HG02943 (cell line): ENCODE measurements around the gene ZNF692.
A peak's percentile ranks its signal among the peaks of the same experiment; 100 is the strongest.
"Not testable (repeated sequence)": the region's sequence is repeated elsewhere in the genome, so short reads cannot be mapped to it uniquely, and the experiment has no call there.

ENCODE experiments used
- ATAC-seq: cut with Tn5 transposase; IDR thresholded peaks from one replicate; pipeline ENCODE4 v1.9.1; 2021; ENCODE audit warnings: mild to moderate bottlenecking, low read depth, moderate library complexity; ENCODE audit not compliant: unreplicated experiment

The ZNF692 gene

GRCh38 chr1:248850536-248851251 lies 8.2 kb downstream of the ZNF692 start:
- no peak for ATAC-seq

DNA sequence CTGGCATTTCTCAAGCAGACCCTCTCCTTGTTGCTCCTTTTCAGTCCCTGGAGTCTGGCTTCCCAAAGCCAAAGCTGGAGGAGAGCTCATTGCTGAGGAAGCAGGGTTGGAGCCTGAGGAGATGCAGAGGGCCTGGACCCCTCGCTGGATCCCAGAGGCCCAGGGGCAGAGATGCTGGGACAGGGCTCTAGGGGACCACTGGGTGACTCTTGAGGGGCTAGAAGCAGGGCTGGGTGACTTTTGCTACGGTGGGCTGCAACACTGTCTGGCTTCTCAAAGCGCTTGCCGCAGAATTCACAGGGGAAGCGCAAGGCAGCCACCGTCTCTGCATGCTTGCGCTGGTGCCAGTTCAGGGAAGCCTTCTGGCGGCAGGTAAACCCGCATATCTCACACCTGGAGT lies 8.8 kb downstream of the ZNF692 start:
- no peak for ATAC-seq

DNA sequence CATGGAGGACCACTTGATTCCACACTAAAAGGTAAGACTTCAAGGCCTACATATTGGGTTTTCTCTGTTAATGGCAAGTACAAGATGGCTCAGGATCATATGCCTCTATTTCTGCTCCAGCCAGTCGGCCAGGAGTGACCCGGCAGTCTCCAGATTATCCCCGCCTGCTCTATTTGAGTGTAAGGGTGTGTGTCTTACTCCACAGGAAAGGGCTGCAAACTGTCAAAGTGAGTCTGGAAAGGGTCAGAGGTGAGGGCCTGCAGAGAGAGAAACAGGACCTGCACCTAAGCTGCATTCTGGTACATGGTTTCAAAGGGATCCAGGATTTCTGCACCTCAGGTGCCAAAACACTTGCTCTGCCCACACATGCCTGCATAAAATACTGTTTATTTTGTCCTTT lies 9.2 kb downstream of the ZNF692 start:
- no peak for ATAC-seq

GRCh38 chr1:248849152-248849551 lies 9.7 kb downstream of the ZNF692 start:
- ATAC-seq: no peak

DNA sequence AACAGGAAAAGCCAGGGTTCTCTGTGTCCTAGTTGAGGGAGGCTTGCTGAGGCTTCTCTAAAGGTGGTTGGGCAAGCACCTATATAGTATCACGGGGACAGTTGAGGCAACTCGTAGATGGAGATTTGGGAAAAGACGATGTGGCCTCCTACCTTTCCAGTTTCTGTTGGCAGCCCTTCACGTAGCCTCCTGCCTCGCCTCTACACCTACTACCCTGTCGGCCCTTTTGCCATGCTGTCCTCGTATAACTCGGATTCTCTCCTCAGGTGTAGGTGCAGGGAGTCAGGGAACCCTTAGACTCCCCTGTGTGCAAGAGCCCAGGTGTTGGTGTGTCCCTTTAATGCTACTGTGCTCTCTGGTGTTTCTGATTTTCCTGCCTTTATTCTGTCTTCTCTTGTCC lies 10.3 kb downstream of the ZNF692 start:
- no peak for ATAC-seq

GRCh38 chr1:248847956-248848561 lies 10.8 kb downstream of the ZNF692 start:
- ATAC-seq: no peak

GRCh38 chr1:248847181-248847955 lies 11.5 kb downstream of the ZNF692 start:
- ATAC-seq: no peak

DNA sequence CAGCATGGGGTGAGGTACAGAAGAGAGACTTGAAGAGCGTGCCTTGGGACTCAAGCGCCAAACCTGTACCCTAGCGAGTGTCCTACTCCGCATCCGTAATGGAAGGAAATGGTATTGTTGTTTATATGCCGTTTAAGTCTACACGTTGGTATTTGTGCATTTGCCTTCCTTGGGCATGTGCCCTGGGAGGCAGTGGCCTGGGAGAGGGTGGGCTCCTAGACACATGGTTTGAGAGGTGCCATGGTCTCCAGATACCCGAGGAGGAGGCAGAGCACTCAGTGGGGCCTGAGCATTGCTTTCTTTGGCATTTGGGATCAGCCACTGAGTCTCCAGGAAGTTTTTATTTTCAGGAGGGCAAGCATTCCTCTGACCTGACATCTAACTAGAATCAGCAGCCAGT lies 14.4 kb downstream of the ZNF692 start:
- ATAC-seq: no peak

GRCh38 chr1:248843687-248844086 lies 15.2 kb downstream of the ZNF692 start:
- no peak for ATAC-seq

- ATAC-seq: no peak
Measured at GRCh38 chr1:248842781-248843331, 16.0 kb downstream of the ZNF692 start.

GRCh38 chr1:248841702-248842395 lies 17.0 kb downstream of the ZNF692 start:
- no peak for ATAC-seq

- no peak for ATAC-seq
Measured at GRCh38 chr1:248840946-248841345, 17.9 kb downstream of the ZNF692 start.

GRCh38 chr1:248839168-248839555 lies 19.7 kb downstream of the ZNF692 start:
- peak; percentile 4 for ATAC-seq

- ATAC-seq: peak; percentile 65
Measured at GRCh38 chr1:248838357-248839167, 20.3 kb downstream of the ZNF692 start.

- peak; percentile 88 for ATAC-seq
Measured at GRCh38 chr1:248837781-248838356, 21.0 kb downstream of the ZNF692 start, which contains the start of gene ZNF672. TSS of gene ZNF672 (plus strand) at chr1:248838224. CDS start at chr1:248847275, 9,051 bp downstream.

- ATAC-seq: no peak
Measured at GRCh38 chr1:248837045-248837780, 21.7 kb downstream of the ZNF692 start.

DNA sequence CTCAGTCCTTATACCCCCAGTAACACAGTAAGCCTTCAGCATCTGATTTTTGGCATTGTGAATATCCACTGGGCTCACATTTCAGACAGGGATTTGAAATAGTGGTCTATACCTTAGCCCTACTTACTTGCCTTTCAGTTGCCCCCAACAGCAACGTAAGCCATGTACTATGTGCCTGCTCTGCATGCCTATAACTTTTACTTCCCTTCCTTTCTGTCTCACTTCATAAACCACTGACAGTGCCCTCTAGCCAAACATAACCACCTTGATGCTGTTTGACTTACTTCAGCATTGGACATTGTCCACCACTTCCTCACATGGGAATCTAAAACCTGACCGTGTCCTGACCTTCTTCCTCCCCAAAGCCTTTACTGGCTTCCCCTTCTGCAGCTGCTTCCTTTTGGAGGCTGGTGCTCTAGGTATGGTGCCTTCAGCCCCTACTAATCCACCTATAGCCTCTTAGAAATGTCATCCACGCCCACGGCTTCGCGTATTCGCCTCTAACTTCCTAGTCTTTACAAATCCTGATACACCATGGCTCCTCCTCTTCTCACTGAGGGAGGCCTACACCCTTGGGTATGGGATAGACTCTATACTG lies 24.4 kb downstream of the ZNF692 start:
- ATAC-seq: no peak

DNA sequence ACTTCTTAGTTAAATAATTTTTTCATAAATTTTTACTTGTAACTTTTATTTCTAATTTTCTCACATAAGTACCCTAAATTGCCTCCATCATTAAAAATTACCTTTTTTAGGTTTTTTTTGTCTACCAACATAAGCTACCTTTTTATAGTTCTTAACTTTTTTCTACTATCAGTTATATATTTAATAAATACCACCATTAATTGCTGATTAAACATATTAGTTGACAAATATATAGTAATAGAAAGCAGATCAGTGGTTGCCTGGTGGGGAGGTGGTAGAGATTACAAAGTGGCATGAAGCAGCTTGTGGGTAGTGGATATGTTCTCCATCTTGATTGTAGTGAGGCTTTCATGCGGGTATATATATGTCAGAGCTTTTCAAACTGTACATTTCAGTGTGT lies 27.0 kb downstream of the ZNF692 start:
- ATAC-seq: no peak

GRCh38 chr1:248830718-248831017 lies 28.2 kb downstream of the ZNF692 start:
- not testable (repeated sequence) for ATAC-seq
